ENCODE data around the gene IRGC. TPM values are rescaled to one million over a fixed set of nuclear protein-coding genes. Genes with fewer than 3 reads are reported as not detected.

Gene IRGC
- total RNA-seq, 1 experiment from 2014 or later = not detected

DNA sequence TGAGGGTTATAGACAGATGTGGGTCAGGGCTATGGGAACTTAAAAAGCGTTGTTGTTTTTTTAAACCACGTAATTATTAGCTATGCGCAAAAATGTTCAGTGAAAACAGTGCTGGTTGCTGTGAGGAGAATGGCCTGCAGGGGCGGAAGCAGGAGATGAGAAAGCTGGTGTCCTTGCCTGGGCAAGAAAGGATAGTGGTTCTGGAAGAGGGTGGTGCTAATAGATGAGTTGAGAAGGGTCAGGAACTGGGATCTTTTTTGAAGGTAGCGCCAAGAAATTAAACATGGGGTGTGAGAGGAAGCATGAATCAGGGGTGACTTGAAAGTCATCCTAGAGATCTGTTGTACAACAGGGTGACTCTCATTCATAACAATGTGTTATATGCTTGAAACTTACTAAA is 43.6 kb downstream of the IRGC start:
- DNase-seq = no peak
- H3K4me2 ChIP-seq (ENCODE audit: insufficient read depth, insufficient read length, low read length) = no peak overlapping the region
- no peak overlapping the region for H2BK5ac ChIP-seq (ENCODE audit: insufficient read length, low read length)
- Mint-ChIP-seq H3K36me3 (ENCODE audit: insufficient read depth in 1 of 3, low read depth in 3 of 3) (peaks cover 0 to 7% (median 5%) of the 10 kb centered on the region in 3 experiments; a peak in 2 of 7 replicates), H3K9me3 (no peaks in the 10 kb centered on the region), H3K27ac (peak overlapping the region in 2 of 3 experiments; percentile 16 to 81; a peak in 3 of 7 replicates), H3K4me3 (no peak overlapping the region), H3K4me1 (peaks cover 13 to 20% of the 10 kb centered on the region in 2 experiments), H3K27me3 (ENCODE audit: low read depth) (peaks cover 3% of the 10 kb centered on the region; the same call in 1 of the 2 replicates)
- H3K56ac ChIP-seq (ENCODE audit: insufficient read length, low read depth, low read length) = no peak overlapping the region
- no peaks in the 10 kb centered on the region for H4K20me1 ChIP-seq (ENCODE audit: control insufficient read depth, insufficient read depth, insufficient read length)
- H3K9me3 ChIP-seq (ENCODE audit: control insufficient read depth, low read depth, low read length) = no peaks in the 10 kb centered on the region
- no peak overlapping the region for H2BK15ac ChIP-seq (ENCODE audit: low read depth, low read length)
- H3K4ac ChIP-seq (ENCODE audit: low read depth, low read length) = no peak overlapping the region
- no CpG with 5 or more reads among the region's 5 CpGs for WGBS (ENCODE audit: extremely low coverage, insufficient read length, low lambda C conversion rate)
- no peak overlapping the region for H4K5ac ChIP-seq (ENCODE audit: insufficient read length, low read depth, low read length)
- no peak overlapping the region for H2BK12ac ChIP-seq (ENCODE audit: insufficient read length, low read depth, low read length)
- peak; percentile 50 for TF ChIP-seq CTCF (conservative IDR thresholded peaks at IDR 0.05)
- no peak overlapping the region for H2AFZ ChIP-seq (ENCODE audit: low read length)
- H3K23ac ChIP-seq (ENCODE audit: insufficient read length, low read depth, low read length) = no peak overlapping the region
- no peak overlapping the region for H4K91ac ChIP-seq (ENCODE audit: insufficient read length, low read depth, low read length)
- no peak overlapping the region for H3K9ac ChIP-seq (ENCODE audit: extremely low read depth, insufficient read length, low read length)
- H2BK20ac ChIP-seq (ENCODE audit: low read depth, low read length, poor library complexity, severe bottlenecking) = no peak overlapping the region
- H3K79me1 ChIP-seq (ENCODE audit: insufficient read depth, low read depth, low read length, poor library complexity, severe bottlenecking) = no peaks in the 10 kb centered on the region
- no peak overlapping the region for H2BK120ac ChIP-seq (ENCODE audit: low read depth, low read length, poor library complexity, severe bottlenecking)
- H3K27ac ChIP-seq (ENCODE audit: insufficient read length, low read depth, low read length) = no peak overlapping the region
- H3T11ph ChIP-seq (ENCODE audit: low read length) = no peak overlapping the region
- no peak overlapping the region for H3K18ac ChIP-seq (ENCODE audit: insufficient read length, low read depth, low read length)
- H3K14ac ChIP-seq (ENCODE audit: insufficient read depth, low read length) = no peak overlapping the region
- H3K23me2 ChIP-seq (ENCODE audit: insufficient read length, low read depth, low read length, poor library complexity, severe bottlenecking) = peaks cover 6% of the 10 kb centered on the region
- H3K27me3 ChIP-seq (ENCODE audit: insufficient read depth, low read length) = no peaks in the 10 kb centered on the region
- no peaks in the 10 kb centered on the region for H3K79me2 ChIP-seq (ENCODE audit: insufficient read depth, low read length)
- no peak overlapping the region for H4K8ac ChIP-seq (replicated peaks; ENCODE audit: insufficient read length, low read depth, low read length)
- no peaks in the 10 kb centered on the region for H3K4me1 ChIP-seq (ENCODE audit: insufficient read depth, low read length)
- no peak overlapping the region for H2AK5ac ChIP-seq (ENCODE audit: insufficient read length, low read length)

Data from H9 (cell line).